HG02870 (cell line): Measurements from ENCODE around the gene MTCP1.

Source experiments
- ATAC-seq: cut with Tn5 transposase; IDR thresholded peaks from one replicate; pipeline ENCODE4 v1.9.1; 2021; ENCODE audit warnings: mild to moderate bottlenecking, moderate library complexity; ENCODE audit not compliant: unreplicated experiment

Gene MTCP1, protein sequence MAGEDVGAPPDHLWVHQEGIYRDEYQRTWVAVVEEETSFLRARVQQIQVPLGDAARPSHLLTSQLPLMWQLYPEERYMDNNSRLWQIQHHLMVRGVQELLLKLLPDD

DNA sequence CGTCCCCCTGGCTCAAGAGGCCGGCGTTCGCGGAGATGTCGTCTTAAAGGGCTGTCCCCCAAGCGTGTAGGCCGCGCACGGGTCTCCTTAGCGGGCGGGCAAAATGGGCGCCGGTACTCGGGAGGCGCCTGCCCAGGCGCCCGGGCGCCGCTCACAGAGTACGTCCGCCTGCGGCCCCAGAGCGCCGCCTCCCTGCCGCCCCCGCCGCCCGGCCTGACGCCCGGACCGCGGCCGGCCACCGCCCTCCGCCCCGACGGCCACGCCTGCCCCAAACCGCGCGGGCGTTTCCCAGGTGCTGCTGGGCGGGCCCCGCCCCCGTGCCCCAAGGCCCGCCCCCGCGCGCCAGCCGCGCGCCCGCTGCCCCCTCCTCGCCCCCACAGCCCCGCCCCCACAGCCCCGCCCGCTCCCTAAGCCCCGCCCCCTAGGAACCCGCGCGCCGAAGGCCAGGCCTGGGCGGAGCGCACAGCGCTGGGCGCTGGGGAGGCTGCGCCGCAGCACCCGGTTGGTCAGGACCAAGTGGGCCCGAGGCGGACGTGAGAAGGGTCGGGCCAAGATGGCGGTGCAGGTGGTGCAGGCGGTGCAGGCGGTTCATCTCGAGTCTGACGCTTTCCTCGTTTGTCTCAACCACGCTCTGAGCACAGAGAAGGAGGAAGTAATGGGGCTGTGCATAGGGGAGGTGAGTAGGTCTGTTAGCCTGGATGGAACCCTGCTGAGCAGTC is at the start of gene MTCP1, which contains the start of the genes BRCC3 and CMC4:
MTCP1 (minus strand) TSS at position 162 of the 719 bp plus-strand sequence. CDS start 5,126 bp downstream, outside the sequence.
BRCC3 (plus strand) TSS at position 534 of the 719 bp plus-strand sequence; CDS start at position 554, 20 bp downstream.
CMC4 (minus strand) TSS at position 162 of the 719 bp plus-strand sequence. CDS start 7,113 bp downstream, outside the sequence.
- ATAC-seq = peak; percentile 81

DNA sequence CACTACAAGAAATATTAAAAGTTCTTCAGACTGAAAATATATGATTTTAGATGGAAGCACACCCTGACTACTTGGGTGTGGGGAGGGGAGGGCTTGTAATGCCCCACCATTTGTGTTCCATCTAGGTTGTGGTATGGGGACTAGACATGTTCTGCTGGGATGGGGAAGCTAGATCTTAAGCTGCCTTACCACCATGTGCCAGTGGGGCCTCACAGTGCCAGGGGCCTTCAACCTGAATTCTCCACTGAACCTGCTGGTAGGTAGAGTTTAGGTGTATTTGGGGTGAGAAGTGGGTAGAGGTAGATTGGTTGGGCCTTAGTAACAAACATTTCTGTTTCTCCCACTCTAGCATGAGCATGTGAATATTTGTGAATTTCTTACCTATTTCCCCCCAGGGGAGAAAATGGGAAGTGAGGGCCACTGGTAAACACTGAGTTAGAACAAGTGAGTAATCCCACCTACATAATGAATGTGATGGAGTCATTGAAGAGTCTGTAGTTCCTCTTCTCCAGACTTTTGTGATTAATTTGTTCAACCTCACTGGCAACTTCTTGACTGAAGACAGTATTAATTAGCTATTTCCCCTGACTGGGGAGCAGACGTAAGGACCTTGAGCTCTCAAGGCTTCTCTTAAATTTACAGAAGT is 44.4 kb upstream of the MTCP1 start:
- ATAC-seq = no peak

DNA sequence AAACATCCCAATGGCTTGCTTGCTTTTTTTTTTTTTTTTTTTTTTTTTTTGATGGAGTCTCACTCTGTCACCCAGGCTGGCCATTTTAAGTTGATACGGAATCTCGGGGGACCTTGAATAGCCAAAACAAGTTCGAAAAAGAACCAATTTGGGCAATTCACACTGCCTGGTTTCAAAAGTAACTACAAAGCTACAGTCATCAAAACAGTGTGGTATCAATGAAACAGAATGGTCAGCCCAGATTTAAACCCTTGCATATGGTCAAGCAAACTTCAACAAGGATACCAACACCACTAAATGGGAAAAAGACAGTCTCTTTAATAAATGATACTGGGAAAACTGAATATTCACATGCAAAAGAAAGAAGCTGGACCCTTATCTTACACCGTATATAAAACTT is 42.2 kb upstream of the MTCP1 start:
- ATAC-seq = no peak

DNA sequence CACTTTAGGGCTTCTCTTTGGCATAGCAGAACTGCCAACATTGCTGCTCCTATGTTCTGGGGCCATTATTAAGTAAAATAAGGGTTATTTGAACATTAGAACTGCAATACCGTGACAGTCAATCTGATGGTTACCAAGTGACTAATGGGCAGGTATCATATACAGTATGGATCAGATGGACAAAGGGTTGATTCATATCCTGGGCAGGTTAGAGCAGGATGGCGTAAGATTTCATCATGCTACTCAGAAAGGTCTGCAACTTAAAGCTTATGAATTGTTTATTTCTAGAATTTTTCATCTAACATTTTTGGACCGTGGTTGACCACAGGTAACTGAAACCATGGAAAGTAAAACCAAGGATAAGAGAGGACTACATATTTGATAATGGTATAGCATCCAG is 41.2 kb upstream of the MTCP1 start:
- no peak for ATAC-seq

DNA sequence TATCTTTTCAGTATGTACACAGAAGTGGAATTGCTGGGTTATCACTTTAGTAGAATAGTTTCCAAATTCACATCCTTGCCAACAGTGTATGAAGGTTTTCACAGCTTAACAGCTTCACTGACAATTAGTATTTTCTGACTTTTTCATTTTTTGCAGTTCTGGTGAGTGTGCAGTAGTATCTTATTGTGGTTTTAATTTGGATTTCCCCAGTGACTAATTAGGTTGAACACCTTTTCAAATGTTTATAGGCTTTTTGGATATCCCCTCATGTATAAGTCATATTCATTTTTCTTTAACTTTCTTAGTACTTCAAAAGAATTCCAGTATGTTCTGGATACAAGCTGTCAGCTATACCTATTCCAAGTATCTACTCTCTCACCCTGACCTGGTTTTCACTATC is 37.5 kb upstream of the MTCP1 start:
- ATAC-seq = no peak

DNA sequence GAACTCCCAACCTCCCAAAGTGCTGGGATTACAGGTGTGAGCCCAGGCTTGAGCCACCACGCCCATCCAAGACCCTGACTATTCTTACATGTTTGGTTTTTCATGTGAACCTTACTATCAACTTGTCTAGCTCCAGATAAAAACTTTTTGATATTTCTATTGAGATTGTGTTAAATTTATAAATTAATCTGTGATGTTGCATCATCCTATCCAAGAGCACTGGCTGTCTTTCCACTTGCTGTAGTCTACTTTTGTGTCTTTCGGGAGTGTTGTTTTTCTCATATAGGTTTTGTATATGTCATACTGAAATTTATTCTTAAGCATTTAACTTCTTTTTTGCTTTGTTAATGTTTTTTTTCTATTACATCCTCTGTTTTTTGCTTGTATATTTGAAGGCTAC is 35.0 kb upstream of the MTCP1 start:
- ATAC-seq = no peak

DNA sequence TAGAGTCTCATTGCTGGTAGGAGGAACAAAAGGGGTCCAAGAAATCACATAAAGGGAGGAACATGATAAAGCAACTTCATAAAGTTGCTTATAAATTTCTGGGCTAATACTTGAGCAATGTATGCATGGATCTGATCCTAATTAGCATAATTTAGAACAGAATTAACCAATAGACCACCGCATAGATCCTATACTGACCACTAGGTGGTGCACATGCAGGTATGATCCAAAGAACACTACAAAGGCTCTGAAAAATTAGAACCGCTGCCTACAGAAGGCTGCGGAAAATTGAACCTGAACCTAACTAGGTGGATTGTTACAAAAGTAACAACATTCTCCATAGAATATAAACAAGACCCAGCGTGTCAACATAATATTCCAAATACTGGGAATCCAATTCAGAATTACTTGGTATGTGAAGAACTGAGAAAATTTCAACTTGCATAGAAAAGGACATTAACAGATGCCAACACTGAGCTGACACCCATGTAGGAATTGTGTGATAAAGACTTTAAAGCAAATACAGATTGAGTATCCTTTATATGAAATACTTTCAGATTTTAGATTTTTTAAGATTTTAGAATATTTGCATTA is 23.6 kb upstream of the MTCP1 start:
- ATAC-seq = no peak

DNA sequence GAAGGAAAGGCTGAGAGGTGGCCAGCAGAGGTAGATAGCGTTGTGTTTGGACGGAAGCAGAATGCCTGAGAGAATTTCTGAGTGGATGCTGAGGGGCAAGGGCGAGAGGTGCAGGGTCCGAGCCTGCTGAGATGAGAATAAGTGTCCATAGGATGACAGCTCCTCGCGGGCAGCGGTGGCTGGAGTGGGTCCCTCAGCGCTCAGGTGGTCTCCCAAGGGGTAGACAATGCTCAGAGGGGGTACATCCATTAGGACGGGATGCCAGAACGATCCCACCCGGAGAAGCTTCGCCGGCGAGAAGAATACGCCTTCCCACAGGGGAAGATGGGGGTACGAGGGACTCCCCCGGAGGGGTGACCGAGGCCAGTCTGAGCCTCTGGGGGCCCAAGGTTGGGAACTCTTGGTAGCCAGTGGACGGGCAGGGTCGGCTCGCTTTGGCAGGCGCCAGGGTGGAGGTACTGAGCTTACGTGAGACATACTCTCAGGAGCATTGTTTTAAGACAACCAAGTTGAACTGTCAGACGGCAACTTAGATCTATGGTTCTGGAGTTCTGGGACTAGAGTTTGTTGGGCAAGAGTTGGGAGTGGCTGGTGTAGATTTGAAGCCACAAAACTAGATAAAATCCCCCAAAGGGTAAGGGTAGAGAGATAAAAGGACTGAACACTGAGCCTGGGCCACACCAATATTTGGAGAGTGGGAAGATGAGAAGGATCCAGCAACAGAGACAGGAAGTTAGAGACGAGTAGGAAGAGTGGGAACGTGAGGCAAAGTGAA is 16.2 kb upstream of the MTCP1 start:
- ATAC-seq = no peak

DNA sequence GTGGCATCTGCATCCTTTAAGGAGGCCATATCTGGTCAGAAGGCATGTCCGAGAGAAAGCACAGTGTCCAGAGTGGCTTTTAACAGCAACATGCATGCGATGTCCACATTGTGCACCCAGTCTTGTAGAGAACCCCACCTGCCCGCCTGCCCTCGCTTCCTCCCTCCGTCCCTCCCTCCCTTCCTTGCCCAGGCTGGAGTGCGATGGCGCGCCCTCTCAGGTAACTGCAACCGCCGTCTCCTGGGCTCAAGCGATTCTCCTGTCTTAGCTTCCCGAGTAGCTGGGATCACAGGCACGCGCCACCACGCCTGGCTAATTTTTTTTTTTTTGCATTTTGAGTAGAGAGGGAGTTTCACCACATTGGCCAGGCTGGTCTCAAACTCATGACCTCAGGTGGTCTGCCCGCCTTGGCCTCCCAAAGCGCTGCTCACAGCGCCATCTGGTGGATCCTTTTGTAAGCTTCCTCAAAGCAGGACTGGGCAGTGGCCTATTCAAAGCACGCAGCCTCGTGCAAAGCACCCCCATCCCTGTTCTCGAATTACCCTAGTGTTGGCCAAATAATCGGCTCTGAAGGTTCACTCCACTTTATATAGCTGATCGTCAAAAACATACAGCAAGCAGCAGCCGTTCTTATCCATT is 15.4 kb upstream of the MTCP1 start:
- ATAC-seq = no peak

DNA sequence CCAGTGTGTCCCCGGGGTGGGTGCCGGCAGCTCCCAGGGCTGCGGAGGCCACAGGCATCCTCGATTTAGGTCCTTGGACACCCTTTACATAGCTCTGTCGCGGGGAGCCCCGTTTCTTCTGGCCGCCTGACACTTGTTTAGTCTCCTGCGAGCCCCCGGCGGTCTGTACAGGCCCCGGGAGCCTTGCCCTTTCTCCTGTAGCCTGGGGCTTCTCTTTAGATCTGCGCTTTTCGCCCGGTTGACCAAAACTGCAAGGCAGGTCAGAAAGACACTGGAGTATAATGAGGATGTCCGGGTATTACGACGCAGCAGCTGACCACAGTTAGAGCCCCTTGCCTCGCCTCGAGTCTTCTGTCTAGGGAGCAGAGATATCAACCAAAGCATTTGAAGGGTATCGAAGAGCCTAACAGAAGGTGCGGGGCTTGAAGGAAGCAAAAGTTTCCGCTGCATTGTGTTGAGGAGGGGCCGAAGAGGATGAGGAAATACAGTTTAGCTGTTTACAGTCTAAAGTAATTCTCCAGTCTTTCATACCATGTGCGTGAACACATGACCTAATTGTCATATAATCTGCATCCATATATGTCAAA is 851 bp upstream of the MTCP1 start:
- peak; percentile 2 for ATAC-seq

DNA sequence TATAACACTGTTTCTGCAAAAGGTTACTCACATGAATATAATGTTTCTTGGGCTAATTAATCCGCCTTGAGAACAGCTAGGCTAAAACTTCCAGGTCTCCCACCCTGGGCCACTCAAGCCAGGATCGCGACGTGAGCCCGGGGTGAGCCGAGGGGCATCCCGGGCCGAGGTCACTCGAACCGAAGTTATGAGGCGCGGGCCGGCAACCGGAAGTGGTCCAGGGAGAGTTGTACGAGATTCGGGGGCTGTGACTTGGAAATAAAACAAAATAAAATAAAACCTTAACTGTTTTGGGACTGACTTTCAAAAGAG is 317 bp downstream of the MTCP1 start:
- peak; percentile 25 for ATAC-seq

DNA sequence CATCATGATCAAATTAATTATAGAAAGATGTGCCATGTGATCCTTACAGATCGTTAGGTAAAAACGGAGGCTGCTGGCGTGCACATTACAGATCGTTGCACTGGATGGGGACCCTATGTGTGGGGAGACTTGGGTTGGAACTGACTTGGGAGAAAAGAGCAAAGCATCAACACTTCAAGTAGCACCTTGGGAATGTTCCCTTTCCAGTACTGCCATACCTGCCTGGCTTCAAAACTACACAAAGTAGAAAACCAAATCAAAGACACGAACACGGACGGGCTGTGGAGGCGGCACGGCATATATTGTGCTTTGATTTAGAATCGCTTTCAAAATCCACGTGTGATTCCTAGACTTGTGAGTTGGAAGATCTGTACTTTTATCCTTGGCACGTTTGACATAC is 898 bp downstream of the MTCP1 start:
- no peak for ATAC-seq

DNA sequence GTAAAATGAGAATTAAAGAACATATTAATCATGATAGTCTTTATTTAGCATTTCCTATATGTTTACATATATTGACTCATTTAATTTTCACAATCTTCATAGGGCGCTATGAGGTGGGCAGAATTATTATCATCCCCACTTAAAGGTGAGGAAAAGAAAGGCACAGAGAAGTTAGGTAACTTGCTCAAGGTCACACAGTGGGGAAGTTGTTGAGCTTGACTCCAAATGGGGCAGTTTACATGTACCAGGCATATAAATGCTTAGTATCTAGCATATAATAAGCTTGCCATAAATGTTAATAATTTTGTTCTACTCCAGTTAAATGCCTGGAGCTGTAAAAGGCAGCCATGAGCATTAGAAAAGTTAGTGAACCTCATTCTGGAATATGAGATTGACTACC is 1.5 kb downstream of the MTCP1 start:
- ATAC-seq = no peak

DNA sequence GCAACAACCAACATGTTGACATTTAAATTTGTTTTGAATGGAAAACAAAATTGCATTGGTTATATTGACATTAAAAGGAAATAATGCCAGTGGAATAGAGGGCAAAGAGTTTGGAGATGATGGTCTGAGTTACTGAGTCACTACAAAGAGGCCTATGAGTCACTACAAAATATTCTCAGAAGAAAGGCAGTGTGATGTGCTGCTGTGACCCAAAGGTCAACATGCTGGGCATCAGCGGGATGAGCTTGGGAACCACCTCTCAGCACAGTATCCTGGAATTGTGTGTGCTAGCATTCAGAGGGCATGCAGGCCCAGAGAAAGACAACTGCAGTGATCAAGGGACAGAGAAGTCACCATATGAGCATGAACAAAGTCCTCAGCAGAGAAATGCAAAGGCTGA is 2.8 kb downstream of the MTCP1 start:
- no peak for ATAC-seq

DNA sequence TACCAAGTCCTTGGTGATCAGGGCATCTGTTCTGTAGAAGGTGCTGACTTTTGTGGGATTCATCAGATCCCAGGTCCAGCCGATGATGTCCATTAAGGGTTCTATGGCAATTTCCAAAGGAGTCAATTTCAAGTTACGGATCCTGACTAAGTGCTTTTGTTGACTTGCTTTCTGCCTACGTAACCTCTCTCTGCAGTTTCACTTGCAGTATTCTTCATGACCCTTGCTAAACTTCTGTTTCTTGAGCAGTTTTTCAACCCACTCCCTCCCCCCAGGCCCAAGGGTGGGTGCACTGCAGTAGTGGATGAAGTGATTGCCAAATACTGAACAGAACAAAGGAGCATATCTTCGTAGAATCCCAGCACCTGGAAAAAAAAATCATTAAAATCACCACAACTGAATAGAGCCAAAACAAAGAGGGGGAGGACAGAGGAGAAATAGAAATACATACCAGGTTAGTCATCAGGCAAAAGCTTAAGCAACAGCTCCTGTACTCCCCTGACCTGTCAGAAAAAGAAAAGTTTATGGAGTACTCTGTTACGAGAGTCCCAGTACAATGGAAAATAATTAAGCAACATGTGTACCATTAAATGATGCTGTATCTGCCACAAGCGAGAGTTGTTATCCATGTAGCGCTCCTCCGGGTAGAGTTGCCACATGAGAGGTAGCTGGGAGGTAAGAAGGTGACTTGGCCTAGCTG is 5.8 kb downstream of the MTCP1 start:
- no peak for ATAC-seq

DNA sequence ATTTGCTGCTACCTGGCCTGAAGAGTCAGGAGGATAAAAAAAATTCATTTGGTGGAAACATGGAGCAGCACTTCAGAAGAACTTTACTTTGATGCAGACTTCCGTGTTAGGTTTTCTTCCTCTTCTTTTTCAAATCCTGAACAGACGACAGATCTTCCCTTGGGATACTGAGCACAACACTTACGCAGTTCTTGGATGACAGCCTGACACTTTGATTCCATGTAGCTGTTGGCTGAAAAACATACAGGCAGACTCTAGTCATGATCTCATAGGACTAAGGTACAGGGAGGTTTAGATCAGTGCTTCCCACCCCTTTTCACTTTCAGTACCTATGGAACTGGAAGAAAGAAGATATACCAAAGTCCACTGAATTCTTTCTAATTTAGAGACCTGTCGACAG is 9.2 kb downstream of the MTCP1 start:
- no peak for ATAC-seq

DNA sequence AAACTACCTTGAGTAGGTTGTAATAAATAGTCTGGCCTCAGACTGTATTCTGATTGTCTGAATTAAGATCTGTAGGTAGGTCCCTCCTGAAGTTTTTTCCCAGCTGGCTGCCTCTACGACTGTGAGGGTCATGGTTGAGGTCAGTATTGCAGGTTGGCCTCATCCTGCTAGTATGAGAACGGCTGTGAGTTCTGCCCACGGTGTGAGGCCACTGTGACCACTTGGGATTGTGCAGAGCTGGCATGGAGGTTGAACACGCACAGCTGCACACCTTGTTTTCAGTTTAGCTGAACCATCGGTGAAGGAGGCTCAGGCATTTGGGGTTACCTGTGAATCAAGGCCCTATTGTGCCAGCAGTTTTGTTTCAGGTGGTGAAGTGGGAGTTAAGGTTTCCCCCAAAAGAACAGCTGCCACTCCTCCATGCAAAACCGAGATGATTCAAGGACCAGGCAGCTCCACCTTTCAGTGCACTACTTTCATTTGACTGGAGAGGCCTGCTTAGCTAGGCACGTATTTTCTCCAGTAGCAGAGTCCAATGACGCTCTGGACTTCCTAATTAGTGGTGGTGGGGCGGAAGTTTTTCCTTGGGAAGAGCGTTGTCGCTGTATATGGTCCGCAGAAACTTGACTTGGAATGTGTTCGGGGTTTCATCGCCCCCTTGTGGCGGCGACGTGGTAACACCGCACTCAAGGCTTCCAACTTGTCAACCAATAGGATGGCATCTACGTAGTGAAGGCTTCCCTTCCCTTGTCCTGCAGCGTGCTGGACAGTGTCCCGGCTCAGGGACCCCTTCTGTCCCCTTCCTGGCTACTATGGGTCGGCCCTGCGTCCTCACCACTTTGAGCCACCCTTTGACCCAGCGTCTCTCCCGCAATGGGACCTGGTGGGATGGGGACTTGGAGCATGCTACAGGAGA is 13.8 kb downstream of the MTCP1 start:
- ATAC-seq = peak; percentile 76

DNA sequence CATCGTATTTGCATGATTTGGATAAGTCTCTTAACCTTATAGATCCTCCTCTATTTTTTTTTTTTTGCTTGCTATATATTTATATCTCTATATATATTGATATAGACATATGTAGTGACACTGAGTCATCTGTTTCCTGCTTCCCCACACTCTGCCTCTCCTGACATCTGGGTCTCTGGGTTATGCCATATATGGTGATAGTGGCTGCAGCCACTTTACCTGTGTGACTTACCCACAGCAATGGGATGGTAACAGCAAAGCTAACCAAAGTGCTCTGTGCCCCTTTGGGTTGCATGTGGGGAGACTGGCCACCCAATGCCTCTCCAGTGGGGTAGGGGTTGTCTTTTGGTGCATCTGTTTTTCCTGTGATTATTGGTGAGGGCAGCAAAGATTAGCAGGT is 14.5 kb downstream of the MTCP1 start:
- ATAC-seq = no peak

DNA sequence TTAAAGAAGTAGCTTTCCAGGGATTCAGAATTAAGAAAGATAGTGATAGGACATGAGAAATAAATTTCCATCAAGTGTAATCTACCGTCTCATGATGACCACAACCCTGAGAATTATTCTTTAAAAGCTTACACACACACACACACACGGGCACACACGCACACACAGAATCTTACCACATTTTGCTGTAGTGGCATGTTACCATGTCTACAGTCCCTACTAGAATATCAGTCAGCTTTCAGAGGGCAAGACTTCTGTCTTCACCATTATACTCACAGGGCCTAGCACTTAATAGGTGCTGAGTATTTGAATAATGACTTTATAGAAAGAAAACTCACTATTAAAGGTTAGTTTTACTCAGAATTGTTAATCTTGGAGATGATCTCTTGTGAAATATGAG is 15.4 kb downstream of the MTCP1 start:
- ATAC-seq = no peak
